Measurements from ENCODE around the gene TSPAN11.

TSPAN11 gene

GRCh38 chr12:31037028-31037427 is 110.5 kb downstream of the TSPAN11 start:
- no peak for DNase-seq (ENCODE audit: extremely low read depth, low read depth)
- TF ChIP-seq CTCF (IDR thresholded peaks at IDR 0.05; ENCODE audit: low read depth, low read length): no peak

GRCh38 chr12:31037931-31038330 is 111.4 kb downstream of the TSPAN11 start:
- no peak for DNase-seq (ENCODE audit: extremely low read depth, low read depth)
- no peak for TF ChIP-seq CTCF (IDR thresholded peaks at IDR 0.05; ENCODE audit: low read depth, low read length)

GRCh38 chr12:31041033-31041564 is 114.6 kb downstream of the TSPAN11 start:
- DNase-seq (ENCODE audit: extremely low read depth, low read depth): no peak
- TF ChIP-seq CTCF (IDR thresholded peaks at IDR 0.05; ENCODE audit: low read depth, low read length): no peak

Data from AG09319 (cell line).